GM18508 (cell line): ENCODE data around the gene DCUN1D3.
"Not testable (repeated sequence)": the region's sequence is repeated elsewhere in the genome, so short reads cannot be mapped to it uniquely, and the experiment has no call there.

Experiments
- ATAC-seq: cut with Tn5 transposase; IDR thresholded peaks from one replicate; pipeline ENCODE4 v1.9.1; 2021; ENCODE audit warnings: moderate number of reproducible peaks; ENCODE audit not compliant: insufficient read depth, unreplicated experiment

Gene DCUN1D3

DNA sequence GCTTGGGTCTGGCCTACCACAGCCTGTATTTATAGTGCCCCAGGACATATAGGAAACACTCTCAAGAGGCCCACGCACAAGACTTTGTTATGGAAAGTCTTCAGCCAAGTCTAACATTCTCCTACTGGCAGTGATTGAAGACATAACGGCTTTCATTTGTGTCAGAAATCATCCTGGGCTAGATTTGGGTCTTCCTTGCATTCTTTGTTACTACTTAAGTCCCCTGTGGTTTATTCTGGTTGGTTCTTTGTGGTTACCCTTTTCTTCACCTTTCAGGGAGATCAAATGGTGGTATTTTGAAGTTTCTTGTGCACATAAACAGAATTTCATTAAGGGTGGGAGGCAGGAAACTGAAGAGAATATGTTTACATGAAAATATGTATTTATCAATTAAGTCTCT, 56.1 kb downstream of the DCUN1D3 start:
- no peak for ATAC-seq

DNA sequence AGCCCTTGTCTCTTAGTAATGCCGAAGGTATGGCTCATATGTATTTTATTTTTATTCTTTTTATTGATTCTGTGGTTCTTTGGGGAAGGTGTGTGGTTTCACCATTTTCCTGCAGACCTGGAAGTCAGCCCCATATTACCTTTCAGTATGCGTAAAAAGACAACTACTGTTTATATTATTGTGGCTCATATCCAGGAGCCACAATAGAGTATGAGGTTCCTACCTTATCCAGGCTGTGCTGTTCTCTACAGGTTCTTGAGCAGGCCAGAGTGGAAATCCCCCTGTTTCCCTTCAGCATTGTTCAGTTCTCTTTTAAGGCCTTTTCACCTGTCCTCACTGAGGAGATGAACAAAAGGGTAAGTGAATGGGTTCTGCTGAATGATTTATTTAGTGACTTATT, 60.7 kb downstream of the DCUN1D3 start:
- ATAC-seq = no peak

DNA sequence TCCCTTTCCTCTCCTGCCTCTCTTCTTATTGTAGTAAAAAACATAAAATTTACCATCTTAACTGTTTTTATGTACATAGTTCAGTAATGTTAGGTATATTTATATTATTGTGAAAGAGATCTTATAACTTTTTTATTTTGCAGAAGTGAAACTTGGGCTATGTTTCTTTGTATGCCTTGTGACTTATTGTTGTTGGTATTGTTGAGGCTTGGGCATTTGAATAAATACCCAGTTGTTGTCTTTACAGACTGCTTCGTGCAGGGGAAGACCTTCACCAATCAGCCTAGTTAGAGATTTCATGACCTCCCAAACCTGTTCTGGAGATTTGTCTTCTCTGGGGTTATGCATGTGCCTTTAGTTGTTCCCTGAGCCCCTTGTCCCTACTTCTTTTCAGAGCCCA, 61.9 kb downstream of the DCUN1D3 start:
- ATAC-seq = no peak

DNA sequence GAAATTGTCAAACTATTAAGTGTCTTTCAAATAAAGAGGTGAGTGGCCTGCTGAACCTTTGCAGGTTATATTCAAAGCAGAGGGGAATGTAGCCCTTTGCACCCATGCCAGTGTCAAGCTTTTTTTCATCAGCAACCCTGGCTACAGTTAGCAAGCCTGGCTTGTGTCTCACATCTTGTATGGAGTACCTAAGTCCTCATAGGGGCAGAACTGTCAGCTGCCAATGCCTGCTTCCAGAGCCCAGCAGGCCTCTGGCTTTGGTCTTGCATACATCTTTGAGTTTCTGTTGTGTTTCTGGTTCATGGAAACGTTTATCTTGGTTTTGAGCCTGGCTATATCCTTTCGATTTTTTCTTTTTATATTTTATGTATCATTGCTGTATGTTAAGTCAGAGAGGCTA, 67.1 kb downstream of the DCUN1D3 start:
- no peak for ATAC-seq

DNA sequence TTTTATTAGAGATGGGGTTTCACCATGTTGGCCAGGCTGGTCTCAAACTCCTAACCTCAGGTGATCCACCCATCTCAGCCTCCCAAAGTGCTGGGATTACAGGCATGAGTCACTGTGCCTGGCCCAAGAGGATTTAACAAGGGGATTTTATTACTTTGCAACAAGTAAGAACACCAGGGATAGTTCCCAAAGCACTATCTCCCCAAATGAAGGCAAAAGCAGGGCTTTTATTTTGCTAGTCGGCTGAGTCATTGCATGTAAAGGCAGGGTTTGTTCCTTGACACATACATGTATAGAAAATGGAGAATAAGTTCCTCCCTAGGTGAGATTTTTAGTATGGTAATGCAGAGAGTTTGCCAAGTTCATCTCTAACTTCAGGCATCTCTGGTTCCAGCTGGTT, 69.8 kb downstream of the DCUN1D3 start:
- ATAC-seq = no peak

DNA sequence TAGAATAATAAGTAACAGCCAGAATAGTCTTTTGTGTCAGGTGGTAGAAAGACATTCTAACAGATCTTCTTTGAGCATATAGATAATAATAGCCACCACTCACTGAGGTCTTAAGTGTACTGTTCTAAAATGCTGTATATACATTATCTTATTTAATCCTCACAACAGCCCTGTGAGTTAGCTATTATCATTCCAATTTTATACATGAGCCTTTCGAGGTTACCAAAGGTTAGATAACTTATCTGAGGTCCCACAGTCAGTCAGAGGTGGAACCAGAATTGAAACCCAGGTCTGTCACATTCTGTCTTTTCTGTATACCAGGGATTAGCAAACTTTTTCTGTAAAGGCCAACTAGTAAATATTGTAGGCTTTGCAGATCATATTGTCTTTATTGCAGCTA, 70.6 kb downstream of the DCUN1D3 start:
- no peak for ATAC-seq

DNA sequence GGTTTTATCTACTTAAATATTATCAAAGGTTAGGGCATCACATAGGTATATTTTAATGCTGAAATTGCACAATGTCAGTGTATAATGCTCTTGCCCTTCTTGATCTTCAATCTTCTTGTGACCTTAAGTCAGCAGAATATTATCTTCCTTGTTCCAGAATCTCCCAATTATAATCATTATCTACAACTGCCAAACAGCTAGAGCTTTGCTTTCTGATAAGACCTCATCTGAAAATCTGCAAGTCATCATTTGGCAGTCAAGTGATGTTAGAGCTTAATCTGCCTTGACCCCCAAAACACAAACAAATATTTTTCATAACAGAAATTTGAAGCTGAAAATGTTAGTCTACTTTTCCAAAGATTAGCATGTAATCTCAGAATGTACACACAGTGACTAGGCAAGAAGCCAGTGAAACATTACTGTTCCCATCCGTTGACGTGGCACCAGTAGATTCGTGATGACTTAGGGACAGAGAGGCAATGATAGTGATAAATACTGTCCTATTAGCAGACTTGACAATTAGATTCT, 74.1 kb downstream of the DCUN1D3 start:
- no peak for ATAC-seq

DNA sequence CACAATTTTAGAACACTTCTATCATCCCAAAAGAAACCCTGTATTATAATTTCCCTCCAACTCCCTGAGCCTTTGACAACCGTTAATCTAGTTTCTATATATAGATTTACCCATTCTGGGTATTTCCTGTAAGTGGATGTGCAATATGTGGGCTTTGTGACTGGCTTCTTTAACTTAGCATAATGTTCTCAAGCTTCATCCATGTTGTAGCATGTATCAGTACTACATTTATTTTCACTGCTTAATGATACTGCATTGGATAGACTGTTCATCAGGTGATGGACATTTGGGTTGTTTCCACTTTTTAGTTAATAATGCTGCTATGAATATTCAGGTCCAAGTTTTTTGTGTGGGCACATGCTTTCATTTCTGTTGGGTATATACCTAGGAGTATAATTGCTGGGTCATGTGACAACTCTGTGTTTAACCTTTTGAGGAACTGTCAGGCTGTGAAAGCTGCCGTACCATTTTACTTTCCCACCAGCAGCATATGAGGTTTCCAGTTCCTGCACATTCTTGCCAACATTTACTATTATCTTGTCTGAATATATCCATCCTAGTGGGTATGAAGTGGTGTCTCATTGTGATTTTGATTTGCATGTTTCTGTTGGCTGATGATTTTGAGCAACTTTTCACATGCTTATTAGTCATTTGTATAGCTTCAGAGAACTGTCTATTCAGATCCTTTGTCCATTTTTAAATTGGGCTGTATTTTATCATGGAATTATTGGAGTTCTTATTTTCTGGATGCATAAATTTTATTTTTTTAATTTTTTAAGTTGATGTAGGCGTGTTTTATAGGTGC, 77.4 kb downstream of the DCUN1D3 start:
- no peak for ATAC-seq

DNA sequence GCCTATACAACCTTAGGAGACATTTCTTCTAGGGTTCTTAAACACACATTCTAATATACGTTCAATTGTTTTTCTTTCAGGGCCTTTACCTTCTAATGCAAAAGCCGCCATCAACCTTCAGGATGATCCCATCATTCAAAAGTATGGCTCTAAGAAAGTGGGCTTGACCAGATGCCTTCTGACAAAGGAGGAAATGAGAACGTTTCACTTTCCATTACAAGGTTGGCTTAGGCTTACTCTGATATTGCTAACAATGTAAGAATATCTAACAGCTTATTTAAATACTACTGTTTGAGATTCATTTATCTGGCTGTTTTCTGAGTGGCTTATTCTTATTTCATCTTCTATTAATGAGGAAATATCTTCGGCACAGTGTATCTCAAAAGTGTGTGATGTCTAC, 78.5 kb downstream of the DCUN1D3 start:
- no peak for ATAC-seq

DNA sequence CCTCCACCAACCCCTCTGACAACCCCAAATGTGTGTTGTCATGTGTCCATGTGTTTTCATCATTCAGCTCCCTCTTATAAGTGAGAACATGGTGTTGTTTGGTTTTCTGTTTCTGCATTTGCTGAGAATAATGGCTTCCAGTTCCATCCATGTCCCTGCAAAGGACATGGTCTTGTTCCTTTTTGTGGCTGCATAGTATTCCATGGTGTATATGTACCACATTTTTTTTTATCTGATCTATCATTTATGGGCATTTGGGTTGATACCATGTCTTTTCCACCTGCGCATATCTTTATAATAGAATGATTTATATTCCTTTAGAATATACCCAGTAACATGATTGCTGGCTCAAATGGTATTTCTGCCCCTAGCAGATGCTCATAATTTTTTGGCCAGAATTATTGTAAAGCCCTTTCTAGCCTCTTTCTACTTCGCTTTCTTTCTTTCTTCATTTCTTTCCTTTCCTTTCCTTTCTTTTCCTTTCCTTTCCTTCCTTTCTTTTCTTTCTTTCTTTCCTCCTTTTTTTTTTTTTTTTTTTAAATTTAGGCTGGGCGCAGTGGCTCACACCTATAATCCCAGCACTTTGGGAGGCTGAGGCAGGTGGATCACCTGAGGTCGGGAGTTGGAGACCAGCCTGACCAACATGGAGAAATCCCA, 81.1 kb downstream of the DCUN1D3 start:
- ATAC-seq = no peak

DNA sequence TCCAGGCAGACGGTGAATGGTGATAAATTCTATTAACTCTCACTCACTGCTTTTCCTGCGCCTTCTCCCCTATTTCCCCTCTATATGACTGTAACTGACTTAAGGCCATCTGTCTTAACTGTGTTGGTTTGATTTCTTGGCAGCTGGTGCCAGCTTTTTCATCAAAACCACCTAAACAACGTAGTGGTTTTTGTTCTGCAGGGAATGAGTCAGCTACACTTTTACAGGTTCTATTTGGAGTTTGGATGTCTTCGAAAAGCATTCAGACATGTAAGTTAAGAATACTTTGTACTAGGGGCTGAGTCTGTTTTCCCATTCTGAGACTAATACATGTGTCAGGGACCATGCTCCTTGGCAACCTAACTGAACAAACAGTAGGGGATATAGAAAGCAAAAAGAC, 85.4 kb downstream of the DCUN1D3 start:
- no peak for ATAC-seq

DNA sequence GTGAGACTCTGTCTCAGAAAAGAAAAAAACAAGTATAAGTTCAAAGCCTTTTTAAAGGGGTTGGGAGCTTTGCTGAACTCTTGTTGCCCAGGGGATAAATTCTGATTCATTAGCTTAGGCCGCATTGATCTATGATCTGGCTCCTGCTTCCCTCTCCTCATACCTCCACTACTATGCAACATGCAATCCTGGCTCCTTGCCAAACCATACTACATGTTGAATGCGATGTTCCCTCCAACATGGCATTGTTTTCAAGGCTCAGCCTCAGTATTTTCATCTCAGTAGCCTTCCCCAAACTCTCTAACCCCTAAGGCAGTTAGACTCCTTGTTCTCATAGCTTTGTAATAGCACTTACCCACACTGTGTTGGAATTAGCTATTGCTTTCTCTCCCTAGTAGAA, 87.6 kb downstream of the DCUN1D3 start:
- no peak for ATAC-seq

DNA sequence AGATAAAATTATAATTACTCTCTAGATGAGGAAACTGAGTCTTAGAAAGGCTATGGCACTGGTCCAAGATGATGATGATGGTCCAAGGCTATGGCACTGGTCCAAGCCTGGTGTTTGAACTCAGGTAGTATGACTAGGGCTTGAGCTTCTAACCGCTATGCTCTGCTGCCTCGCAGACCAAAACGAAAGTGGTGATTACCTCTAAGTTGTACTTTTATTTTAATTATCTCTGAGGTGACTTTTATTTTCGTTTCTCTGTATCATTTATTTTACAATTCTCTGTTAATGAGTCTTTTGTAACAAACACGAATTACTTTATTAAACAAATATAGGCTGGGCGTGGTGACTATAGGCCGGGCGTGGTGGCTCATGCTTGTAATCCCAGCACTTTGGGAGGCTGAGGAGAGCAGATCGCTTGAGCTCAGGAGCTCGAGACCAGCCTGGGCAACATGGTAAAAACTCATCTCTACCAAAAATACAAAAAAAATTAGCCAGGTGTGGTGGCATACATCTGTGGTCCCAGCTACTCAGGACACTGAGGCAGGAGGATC, 88.2 kb downstream of the DCUN1D3 start:
- ATAC-seq = no peak

DNA sequence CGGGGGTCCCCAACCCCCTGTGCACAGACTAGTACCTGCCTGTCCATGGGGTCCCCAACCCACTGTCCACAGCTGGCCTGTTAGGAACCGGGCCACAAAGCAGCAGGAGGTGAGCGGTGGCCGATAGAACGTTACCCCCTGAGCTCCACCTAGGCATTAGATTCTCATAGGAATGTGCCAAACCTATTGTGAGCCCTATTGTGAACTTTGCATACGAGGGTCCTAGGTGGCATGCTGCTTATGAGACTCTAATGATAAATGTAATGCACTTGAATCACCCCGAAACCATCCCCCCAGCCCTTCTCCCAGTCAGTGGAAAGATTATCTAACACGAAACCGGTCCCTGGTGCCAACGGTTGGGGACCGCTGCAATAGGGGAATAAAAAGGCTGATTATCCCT, 92.3 kb downstream of the DCUN1D3 start:
- ATAC-seq = no peak

DNA sequence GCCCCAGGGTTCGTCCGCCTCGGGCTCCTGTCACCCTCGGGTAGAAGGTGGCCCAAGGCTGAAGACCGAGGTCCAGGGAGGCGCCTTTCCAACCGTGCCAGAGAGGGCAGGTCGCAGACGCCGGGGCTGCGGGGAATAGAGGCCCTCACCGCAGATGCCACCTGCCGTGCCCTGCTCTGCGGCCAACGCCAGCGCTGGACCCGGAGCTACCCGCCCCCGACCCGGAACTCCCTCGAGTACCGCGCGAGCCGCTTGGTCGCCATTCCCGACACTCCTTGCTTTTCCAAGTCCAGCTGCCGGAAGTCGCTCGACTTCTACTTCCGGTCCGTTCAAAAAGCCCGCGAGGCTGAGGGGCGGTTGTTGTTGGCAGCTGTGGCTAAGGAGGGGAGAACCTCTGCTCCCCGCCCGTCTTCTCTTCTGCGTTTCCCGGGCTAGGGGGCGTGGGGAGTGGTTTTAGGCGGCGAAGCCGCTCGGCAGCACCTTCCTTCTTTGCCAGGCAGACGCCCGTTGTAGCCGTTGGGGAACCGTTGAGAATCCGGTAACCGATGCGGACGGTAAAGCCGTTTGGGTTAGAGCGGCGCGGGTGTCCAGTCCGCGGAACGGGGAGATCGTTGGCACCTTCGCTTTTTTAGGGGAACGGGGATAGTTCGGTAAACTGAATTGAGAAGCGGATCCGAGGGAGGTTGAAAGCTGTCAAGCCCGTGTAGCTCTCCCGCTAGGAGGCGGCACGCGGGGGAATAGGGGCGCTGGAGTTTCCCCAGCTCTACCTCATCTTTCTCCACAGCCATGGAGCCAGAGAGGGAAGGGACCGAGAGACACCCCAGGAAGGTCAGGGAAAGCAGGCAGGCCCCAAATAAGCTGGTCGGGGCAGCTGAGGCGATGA, 93.7 kb downstream of the DCUN1D3 start, which contains the start of the genes ERI2 and REXO5:
Gene ERI2 (minus strand): TSS at position 305 of the 883 bp plus-strand sequence. CDS start 42 bp downstream, at position 263.
Gene REXO5 (plus strand): TSS at position 360 of the 883 bp plus-strand sequence. CDS start 427 bp downstream, at position 787.
- ATAC-seq = no peak

DNA sequence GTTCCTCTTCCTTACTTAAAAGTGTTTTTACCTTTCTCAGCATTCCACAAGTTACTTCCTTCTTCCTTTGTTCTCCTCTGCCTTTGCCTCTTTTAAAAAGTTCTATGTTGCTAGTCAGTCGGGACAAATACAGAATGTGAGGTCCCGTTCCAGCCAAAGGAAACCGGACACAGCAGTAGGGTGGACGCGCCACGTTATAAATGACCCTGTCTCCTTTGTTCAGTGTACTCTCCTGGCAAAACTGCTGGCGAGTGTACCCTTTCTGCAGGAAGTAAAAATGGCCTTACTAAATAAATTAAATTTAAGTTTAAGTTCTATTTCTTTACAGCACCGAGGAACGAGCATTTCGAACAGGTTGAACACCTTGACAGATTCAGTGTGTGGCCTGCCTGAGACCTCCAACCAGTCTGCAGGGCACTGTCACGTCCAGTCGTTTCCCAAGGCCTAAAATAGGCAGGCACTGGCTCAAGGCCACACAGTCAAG, 94.4 kb downstream of the DCUN1D3 start:
- not testable (repeated sequence) for ATAC-seq
